GM18868 (cell line): ENCODE measurements around the gene CNNM4.

ENCODE experiments used
- ATAC-seq: cut with Tn5 transposase; IDR thresholded peaks from one replicate; pipeline ENCODE4 v1.9.1; 2021; ENCODE audit warnings: mild to moderate bottlenecking, moderate library complexity; ENCODE audit not compliant: unreplicated experiment

Gene CNNM4

GRCh38 chr2:96856776-96857666, 96.3 kb downstream of the CNNM4 start:
- ATAC-seq, result peak; percentile 13

GRCh38 chr2:96857667-96858372, 97.1 kb downstream of the CNNM4 start, which contains the start of gene ANKRD39:
ANKRD39 (minus strand) TSS chr2:96858016; CDS start chr2:96857987, 29 bp downstream.
- peak; percentile 89 for ATAC-seq

GRCh38 chr2:96859099-96859649, 98.5 kb downstream of the CNNM4 start:
- no peak for ATAC-seq

GRCh38 chr2:96859681-96860064, 99.0 kb downstream of the CNNM4 start:
- ATAC-seq, result no peak

- no peak for ATAC-seq
Measured at GRCh38 chr2:96860065-96861029, 99.6 kb downstream of the CNNM4 start.

GRCh38 chr2:96861074-96861473, 100.4 kb downstream of the CNNM4 start:
- ATAC-seq, result no peak
